ENCODE data around the gene ANKS6.

GRCh38 chr9:98727428-98727827 lies 68.9 kb downstream of the ANKS6 start:
- TF ChIP-seq CTCF (conservative IDR thresholded peaks at IDR 0.05; ENCODE audit: low read depth in 2 of 2) (no peak), EZH2 (IDR thresholded peaks at IDR 0.05; ENCODE audit: low read depth, unreplicated experiment) (no peak), POLR2AphosphoS5 (IDR thresholded peaks at IDR 0.05; ENCODE audit: low read depth) (no peak), ZNF331 (CRISPR knock-in tag; IDR thresholded peaks at IDR 0.05; ENCODE audit: low read depth) (no peak), CREB1 (CRISPR knock-in tag; IDR thresholded peaks at IDR 0.05; ENCODE audit: low read depth) (no peak), REST (IDR thresholded peaks at IDR 0.05; ENCODE audit: unreplicated experiment) (no peak), JUNB (IDR thresholded peaks at IDR 0.05; ENCODE audit: unreplicated experiment) (no peak), ZNF462 (CRISPR knock-in tag; IDR thresholded peaks at IDR 0.05) (no peak), ZNF114 (CRISPR knock-in tag; IDR thresholded peaks at IDR 0.05) (no peak), EZH2phosphoT487 (IDR thresholded peaks at IDR 0.05; ENCODE audit: unreplicated experiment) (no peak), ETS1 (IDR thresholded peaks at IDR 0.05) (no peak)
